ENCODE results near the gene HOXA4. TPM values are rescaled to one million over a fixed set of nuclear protein-coding genes. Genes with fewer than 3 reads are reported as not detected.
A peak's percentile ranks its signal among the peaks of the same experiment; 100 is the strongest.

HOXA4 gene
- total RNA-seq, 3 donors from 2014 or later (not counting 1 experiment from before 2014, with no cell fraction given) = 0.52 to 2.1 (median 0.63) TPM

DNA sequence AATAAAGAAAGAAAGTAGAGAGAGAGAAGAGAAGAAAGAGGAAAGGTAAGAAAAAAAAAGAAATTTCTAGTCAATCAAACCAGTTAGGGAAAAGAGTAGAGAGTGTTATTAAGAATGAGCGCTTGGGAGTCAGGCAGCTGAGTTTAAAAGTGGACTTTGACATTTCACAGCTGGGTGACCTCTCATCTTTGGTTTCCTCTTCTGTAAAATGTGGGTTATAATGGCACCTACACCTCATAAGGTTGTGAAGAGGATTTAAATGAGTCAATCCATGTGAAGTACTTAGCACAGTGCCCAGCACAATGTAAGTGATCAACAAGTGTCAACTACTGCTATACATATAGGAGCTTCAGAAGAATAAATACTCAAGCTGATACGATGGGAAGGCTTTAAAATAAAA lies 46.9 kb downstream of the HOXA4 start:
- H3K36me3 ChIP-seq (ENCODE audit: control insufficient read depth, insufficient read depth, low read length) = no peaks in the 10 kb centered on the region
- Mint-ChIP-seq H3K36me3 (no peaks in the 10 kb centered on the region), H3K4me3 (no peak overlapping the region), H3K9me3 (no peaks in the 10 kb centered on the region), H3K4me1 (peaks cover 5 to 19% of the 10 kb centered on the region in 2 donors), H3K27ac (no peak overlapping the region), H3K27me3 (ENCODE audit: low read depth in 2 of 2) (peaks cover 12 to 16% of the 10 kb centered on the region in 2 donors)
- H3K4me1 ChIP-seq (ENCODE audit: control insufficient read depth, insufficient read depth, low read length) = peaks cover 6% of the 10 kb centered on the region
- H3K27me3 ChIP-seq (ENCODE audit: control insufficient read depth, insufficient read depth, low read length) = peaks cover 12% of the 10 kb centered on the region
- H3K9me3 ChIP-seq (ENCODE audit: control insufficient read depth, insufficient read depth, low read length) = no peaks in the 10 kb centered on the region
- peak in 1 of 3 donors; percentile 59 for ATAC-seq
- 54% methylated on average over 1 of the region's 2 CpGs for WGBS (ENCODE audit: insufficient coverage)
- no peak overlapping the region for H3K27ac ChIP-seq (ENCODE audit: low read length)
- no peak overlapping the region for H3K4me3 ChIP-seq (ENCODE audit: low read length)
- DNase-seq = no peak
- intact Hi-C loops (cut with micrococcal nuclease) = no loop called here
- TF ChIP-seq CTCF (IDR thresholded peaks at IDR 0.05) = no peak

- H3K4me3 Mint-ChIP-seq = no peak overlapping the region
- intact Hi-C loops (cut with micrococcal nuclease) = no loop called here
- no peak overlapping the region for H3K27ac ChIP-seq (ENCODE audit: low read length)
- DNase-seq = no peak
- no peaks in the 10 kb centered on the region for H3K36me3 ChIP-seq (ENCODE audit: control insufficient read depth, insufficient read depth, low read length)
- peaks cover 2 to 3% of the 10 kb centered on the region in 2 donors for H3K27me3 Mint-ChIP-seq (ENCODE audit: low read depth in 2 of 2)
- no peak for ATAC-seq
- H3K27ac Mint-ChIP-seq = no peak overlapping the region
- no peaks in the 10 kb centered on the region for H3K36me3 Mint-ChIP-seq
- no peaks in the 10 kb centered on the region for H3K9me3 Mint-ChIP-seq
- H3K4me1 ChIP-seq (ENCODE audit: control insufficient read depth, insufficient read depth, low read length) = no peaks in the 10 kb centered on the region
- no peaks in the 10 kb centered on the region for H3K9me3 ChIP-seq (ENCODE audit: control insufficient read depth, insufficient read depth, low read length)
- H3K4me3 ChIP-seq (ENCODE audit: low read length) = no peak overlapping the region
- H3K4me1 Mint-ChIP-seq = peaks cover 5 to 6% of the 10 kb centered on the region in 2 donors
- H3K27me3 ChIP-seq (ENCODE audit: control insufficient read depth, insufficient read depth, low read length) = no peaks in the 10 kb centered on the region
- TF ChIP-seq CTCF (IDR thresholded peaks at IDR 0.05) = no peak
- 95% methylated on average over 1 of the region's 1 CpG for WGBS (ENCODE audit: insufficient coverage)
Observed at GRCh38 chr7:27082171-27082570, 48.4 kb downstream of the HOXA4 start.

DNA sequence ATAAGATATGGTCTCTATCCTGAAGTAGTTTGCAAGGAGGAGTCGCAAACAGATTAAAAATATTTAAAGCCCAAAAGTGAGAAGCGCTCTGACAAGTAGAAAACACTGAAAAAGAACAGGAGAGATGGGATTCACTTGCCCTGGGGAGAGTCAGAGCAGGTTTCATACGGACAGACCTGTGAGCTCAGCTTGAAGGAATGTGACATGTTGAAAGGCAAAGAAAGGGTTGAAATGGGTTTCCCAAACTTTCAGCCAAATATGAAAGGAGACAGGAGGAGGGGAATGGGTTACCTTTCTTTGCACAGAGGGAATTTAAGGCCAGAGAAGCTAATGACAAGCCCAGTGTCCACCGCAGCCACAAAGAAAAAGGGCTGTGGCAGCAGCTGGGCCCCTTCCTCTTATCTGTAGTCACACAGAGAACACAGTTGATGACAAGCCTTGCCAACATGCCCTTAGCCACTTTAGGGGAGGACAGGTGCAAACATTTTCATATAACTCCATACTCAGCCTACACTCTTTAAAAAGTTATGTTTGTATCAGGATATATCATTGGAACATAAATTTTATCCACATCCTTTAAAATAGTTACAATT lies 49.6 kb downstream of the HOXA4 start:
- peaks cover 5 to 6% of the 10 kb centered on the region in 2 donors for H3K4me1 Mint-ChIP-seq
- H3K4me1 ChIP-seq (ENCODE audit: control insufficient read depth, insufficient read depth, low read length) = no peaks in the 10 kb centered on the region
- H3K4me3 ChIP-seq (ENCODE audit: low read length) = no peak overlapping the region
- peaks cover 0 to 5% of the 10 kb centered on the region in 2 donors for H3K27me3 Mint-ChIP-seq (ENCODE audit: low read depth in 2 of 2)
- ATAC-seq (no peak), DNase-seq (no peak)
- no peak overlapping the region for H3K4me3 Mint-ChIP-seq
- no peaks in the 10 kb centered on the region for H3K9me3 ChIP-seq (ENCODE audit: control insufficient read depth, insufficient read depth, low read length)
- TF ChIP-seq CTCF (IDR thresholded peaks at IDR 0.05) = no peak
- intact Hi-C loops (cut with micrococcal nuclease) = no loop called here
- H3K27ac Mint-ChIP-seq = no peak overlapping the region
- H3K27me3 ChIP-seq (ENCODE audit: control insufficient read depth, insufficient read depth, low read length) = no peaks in the 10 kb centered on the region
- H3K27ac ChIP-seq (ENCODE audit: low read length) = no peak overlapping the region
- WGBS (ENCODE audit: insufficient coverage) = 94% methylated on average over 4 of the region's 4 CpGs
- no peaks in the 10 kb centered on the region for H3K9me3 Mint-ChIP-seq
- no peaks in the 10 kb centered on the region for H3K36me3 ChIP-seq (ENCODE audit: control insufficient read depth, insufficient read depth, low read length)
- no peaks in the 10 kb centered on the region for H3K36me3 Mint-ChIP-seq
